ENCODE results near the gene PHACTR1.

Gene PHACTR1

DNA sequence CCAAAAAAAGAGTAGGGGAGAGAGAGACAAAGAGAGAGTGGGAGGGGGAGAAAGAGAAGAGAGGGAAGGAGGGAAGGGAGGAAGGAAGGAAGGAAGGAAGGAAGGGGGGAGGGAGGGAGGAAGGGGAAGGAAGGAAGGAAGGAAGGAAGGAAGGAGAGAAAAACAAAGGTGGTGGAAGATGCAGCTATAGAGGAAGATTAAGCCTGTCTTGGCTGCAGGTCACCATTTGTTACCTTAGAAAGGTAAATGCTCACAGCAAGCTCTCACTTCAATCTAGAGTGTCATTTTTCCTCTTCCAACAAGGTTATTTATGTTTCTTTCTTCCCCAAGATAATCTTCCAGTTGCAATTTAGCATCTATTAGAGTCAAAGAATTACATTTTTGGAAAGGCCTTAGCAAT lies 284.0 kb downstream of the PHACTR1 start:
- DNase-seq, result no peak

DNA sequence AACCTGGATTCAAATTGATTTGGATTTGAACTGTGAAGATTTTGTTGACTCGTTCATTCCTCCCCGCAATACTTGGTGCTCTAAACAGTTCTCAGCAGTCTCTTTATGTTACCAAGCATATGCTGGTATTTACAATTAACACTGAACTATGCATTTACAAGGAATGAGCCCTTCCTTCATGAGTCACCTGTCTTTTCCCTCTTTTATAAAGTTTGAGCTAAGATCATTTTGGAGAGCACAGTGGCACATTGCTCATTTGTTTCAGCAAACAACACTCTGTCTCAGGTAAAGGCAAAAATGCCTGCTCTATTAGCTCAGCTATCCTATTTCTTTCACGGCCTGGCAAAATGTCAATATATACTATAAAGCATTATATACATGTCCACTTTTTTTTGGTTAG lies 285.4 kb downstream of the PHACTR1 start:
- no peak for DNase-seq

DNA sequence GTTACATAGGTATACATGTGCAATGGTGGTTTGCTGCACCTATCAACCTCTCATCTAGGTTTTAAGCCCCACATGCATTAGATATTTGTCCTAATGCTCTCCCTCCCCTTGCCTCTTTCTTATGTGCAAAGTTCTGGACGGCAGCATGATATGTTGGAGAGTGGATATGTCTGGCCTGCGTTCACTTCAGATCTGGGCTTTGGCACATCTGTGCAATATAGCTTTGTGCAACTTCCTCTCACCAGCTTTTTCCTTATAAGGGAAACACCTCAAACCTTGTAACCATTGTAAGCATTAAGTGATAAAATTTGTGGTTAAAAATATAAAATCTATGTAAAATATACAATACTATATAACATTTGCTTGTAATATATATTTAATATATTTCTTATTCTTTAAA lies 288.0 kb downstream of the PHACTR1 start:
- no peak for DNase-seq

DNA sequence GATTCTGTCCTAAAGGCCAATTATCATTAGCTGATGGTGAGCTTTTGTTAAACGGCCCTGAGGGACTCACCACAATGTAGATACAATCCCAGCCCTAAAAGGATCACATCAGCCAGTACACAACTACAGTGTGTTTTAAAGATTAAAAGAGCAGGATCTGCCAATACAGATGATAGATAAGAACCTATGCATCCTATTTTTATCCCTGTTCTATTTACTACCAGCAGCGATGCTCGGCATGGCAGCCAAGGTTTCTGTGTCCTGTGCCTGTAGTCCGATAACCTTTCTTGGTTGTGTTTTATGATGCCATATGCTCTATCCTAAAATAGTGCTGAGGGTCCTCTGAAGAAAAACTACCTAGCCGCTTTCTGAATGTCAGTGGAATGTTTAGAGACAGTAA lies 289.4 kb downstream of the PHACTR1 start:
- DNase-seq, result no peak

DNA sequence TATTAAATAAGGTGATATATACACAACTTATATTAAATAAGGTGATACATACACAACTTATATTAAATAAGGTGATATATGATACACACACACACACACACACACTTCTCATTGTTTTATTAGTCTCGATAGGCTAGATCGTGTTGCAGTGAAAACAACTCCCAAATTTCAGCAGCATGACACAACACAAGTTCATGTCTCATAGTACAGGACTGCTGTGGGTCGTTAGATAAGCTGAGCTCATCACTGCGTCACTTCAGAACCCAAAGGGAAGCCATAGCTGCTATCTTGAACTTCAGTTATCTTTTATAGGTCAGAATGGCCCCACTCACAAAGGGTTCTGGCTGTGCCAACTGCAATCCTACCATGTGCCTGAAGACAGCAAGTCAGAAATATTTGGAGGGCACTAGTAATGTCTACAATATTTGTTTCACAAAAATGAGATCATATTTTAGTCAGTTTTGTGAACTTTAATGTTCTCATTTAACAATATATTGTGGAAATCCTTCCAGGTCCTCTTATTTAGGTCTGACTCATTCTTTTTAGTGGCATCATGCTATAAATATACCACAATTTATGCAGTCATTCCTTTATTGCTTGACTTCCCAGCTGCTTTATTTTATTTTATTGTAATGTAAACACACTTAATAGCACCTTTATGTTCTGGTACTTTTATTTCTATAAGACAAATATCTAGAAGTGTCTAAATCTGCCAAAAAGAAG lies 290.2 kb downstream of the PHACTR1 start:
- no peak for DNase-seq

DNA sequence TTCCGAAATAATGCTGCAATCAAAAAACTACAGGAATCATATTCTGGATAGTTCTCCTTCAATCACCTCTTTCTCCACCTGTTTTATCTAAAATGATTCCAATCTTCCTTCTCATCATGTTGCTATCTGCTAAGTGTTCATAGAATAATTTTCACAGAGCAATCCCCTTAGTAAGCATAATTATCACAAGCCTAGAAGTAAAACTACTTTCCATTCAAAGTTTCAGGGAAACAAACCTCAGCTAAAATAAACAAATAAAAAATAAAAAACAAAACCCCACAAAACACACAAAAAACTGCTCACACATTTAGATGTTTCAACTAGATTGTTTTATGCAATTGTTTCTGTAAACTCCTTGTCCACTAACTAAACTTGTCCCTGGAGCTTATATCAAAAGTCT lies 291.2 kb downstream of the PHACTR1 start:
- DNase-seq, result no peak

DNA sequence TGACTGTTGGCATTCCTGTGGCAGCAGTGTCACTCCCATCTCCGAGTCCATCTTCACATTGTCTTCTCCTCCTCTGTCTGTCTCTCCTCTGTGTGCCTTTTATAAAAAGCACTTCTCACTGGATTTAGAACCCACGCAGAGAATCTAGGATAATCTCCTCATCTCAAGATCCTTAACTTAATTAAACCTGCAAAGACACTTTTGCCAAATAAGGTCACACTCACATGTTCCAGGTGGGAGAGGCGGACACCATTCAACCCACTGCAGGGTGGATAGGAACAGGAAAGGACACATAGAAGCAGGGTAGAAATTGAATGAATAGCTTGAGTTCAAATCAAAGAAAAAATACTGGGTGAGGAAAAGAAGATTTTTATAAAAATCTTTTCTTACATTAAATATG lies 292.5 kb downstream of the PHACTR1 start:
- DNase-seq, result no peak

DNA sequence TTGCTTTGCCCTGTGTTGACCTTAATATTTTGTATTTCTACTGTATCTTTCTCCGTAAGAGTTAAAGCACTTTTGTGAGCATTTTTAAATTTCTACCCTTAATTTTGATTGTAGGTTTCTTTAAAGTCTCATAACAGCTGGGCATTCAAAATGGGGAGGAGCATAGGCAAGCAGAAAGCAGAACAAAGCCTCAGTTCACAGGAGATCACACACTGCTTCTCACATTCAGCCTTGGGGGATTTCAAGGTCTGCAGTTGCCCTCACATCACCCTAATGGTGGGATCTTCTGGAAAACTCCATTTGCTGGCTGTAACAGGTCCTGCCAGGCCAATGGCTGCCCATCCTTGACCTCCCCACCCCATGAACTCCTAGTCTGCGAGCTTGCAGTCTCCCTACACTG lies 292.9 kb downstream of the PHACTR1 start:
- DNase-seq, result no peak

DNA sequence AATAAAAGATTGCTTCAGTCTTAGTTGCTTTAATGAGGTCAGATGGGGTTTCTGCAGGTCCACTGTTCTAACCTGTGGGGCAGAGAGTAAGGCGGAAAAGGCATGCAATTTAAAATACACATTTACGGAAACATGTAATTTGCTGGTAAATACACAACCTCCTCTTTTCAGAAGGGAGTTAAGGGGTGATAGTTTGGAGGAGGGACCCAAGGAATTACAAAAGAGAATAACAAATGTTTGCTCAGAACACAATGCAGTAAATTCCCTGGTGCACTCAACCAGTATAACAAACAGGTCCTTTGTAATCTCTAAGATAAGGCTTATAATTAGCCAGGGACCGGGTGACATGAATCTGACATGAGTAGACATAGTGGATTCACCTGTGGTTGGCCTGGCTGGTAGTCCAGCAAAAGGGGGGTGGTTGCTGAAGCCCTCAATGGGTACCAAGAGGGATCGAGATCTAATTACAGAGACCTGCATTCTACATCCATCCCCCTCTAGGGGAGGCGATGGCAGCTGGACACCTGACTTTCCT lies 295.1 kb downstream of the PHACTR1 start:
- DNase-seq, result no peak

DNA sequence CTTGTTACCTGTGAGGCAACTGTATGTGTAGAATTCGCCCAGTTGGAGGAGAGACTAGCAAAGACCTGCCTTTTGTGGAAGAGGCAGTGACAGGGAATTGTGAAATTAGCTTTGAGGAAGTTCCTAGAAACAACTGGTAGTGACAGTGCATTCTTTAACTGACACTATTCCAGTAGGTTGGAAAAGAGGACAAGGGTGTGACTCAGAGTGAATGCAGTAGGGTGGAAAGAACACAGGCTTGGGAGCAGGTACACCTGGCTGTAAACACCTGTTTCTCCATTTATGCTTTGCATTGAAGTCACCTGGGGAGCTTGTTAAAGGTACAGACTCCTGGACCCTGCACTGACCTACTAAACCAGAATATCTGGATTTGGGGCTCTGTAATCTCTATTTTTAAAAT lies 295.7 kb downstream of the PHACTR1 start:
- no peak for DNase-seq

DNA sequence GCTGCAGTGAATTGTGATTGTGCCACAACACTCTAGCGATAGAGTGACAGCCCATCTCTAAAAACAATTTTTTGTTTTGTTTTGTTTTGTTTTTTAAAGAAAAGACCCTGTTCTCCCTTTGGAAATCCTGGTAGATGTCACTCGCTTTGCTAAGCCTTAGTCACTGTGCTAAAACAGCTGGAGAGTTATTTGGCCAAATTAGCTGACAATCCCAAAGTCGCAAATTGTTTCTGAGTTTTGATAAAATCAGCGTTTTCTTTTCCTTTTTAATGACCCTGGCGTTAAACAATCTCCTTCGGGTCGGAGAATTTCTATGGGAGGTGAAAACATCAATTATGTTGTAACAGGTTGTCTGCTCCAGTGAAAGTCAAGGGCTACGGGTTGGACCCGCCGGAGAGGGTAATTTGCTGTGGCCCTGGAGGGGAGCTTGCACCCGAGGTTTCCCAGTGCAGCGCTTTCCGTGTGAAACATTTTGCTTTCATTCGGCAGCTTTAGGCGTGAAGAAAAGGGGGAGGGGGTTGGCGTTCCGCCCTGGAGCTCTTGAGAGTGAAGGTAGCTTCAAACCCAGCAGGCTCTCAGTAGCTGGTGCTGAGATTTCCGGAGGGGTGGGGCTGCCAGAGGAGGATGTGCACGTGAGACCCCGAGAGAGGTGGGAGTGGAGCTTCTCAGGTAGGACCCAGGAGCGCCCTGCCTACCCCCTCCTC lies 296.6 kb downstream of the PHACTR1 start:
- no peak for DNase-seq

DNA sequence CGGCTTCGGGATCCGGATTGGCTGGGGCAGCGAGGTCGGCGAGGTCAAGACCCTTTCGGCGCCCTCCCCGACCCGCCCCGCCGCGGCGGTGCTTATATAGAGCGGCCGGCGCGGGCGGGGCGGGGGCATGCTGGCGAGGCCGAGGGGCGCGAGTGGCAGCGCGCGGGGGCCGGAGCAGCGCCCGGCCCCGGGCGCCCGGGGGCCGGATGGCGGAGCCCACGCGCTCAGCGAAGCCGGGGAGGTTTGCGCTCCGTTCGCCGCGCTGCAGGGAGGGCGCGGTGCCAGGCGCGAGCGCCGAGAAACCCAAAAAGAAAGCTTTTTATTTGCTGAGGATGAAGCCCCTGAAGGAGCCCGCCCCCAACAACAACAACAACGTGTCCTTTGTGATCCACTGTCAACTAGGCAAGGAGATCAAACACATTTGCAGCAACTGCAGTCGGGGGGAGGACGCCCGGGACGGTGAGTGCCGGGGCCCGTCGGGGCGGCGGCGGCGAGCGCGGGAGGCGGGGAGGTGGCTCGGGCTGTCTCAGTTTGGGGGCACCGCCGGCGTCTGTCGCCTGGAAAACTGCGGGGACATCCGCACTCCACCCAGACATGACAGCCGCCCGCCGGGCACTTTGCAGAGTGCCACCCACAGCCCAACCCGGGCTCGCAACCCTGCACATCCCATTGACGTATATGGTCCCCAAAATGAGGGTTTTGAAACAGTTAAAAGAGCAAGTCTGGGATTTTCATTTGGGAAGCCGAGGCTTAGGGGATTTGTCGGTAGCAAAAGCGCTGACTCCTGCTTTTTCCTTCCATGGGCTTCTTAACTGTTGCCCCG lies 297.3 kb downstream of the PHACTR1 start:
- no peak for DNase-seq

DNA sequence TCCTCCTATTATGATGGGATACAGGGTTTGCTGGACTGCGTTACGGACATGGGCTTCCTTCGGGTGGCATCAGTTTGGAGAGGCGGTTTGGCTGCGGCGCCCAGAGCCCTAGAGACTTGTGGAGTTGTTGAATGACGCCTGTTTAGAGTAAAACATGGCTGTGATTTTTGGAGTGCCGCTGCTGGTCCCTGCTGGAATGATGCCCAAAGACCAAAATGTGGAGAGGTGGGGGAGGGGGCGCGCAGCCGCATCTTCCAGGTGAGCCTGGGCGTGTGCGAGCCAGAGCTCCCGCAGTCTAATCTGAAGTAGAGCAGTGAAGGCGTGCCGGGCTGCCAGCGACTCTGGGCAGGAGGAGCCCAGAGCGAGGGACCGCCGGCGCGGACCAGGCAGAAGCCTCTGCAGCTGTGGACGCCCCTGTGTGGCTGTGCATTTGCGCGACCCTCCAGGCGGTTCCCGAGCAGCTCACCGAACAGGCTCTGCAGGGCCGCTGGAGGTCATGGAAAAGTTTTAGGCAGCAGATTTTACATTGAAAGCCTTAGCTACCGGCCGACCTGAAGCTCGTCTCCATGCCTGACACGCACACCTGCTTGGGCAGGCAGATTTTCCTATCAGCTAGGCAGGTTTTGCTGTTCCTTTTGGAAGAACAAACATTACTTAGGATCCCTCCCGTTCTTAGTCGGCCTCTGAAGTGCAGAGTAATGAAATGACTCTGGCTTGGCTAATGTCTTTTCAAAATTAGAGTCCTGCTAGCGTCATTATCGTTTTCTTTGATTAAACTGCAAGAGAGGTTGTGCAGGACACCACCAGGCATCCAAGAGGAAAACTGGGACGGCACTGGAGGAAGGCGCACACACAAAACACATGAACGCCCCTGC lies 298.2 kb downstream of the PHACTR1 start:
- no peak for DNase-seq

DNA sequence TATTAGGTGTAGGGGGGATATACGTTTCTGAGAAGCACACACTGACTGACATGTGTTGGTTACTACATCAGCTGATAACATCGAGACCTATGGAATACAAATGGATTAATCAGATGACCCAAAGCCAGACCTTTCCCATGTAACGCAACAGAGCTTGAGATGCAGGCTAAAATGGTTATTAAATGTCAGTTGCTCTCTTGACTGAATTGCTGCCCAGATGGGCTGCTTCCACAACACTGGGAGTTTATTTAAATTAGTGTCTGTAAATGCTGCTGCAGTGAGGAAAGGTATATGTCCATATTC lies 298.8 kb downstream of the PHACTR1 start:
- DNase-seq, result no peak

DNA sequence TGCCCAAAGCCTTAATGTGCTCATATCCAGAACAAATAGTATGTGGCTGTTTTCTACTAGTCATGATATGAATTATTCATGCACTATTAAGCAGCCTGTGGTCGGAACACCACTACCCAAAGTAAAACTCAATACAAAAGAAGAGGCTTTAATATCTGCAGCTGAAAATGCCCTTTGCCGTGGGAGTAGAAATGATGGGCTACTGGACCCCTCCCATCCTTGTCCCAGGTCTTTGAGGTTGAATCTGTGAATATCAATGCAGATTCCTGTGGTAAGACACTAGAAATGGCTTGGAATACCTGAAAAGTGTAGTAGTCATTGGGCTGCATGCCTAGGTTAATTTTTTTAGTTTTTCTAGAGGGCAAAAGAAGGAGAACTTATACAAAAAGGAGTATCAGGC lies 308.0 kb downstream of the PHACTR1 start:
- DNase-seq, result no peak

DNA sequence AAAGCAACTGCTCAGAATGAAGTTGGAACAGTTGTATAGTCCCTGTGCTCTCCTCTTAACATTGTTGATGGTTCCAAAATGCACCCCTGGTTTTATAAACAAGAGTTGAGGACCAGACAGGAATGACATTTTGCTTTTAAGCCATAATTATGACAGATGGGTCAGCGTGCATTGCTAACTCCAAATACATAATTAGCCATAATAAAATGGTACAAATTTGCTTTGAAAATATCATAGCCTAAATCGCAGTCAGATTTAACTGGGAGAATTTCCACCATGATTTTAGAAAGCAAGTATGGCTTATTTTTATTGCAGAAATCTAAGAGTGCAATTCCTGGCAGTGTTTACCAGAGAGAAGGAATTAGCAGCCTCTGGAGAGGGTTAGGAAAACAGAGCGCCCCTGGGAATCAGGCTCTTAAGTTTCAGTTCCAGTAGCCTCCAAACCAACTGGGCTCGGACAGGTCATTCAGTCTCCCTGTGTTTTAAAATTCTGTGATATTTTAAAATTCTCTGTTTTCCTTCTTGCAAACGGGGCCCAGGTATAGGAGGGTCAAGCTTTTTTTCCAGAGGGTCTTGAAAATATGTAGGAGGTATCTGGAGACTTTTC lies 309.4 kb downstream of the PHACTR1 start:
- DNase-seq, result no peak

DNA sequence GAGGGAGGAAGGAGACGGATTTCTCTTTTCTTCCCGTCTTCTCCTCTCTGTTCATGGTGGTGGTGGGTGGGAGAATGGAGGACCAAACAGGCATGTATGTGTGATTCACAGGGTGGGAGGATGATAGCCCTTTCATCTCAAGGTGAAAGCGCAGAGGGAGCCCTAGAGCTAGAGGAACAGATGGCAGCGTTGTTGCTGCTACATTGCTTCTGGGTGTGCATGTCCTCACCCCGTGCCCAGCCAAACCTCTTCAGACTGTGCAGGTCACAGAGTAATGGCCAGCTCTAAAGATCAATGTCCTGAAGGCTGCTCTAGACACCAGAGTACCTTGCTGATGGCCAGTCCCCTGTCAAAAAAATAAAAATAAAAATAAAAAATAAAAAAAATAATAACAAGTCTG lies 310.0 kb downstream of the PHACTR1 start:
- DNase-seq, result no peak

DNA sequence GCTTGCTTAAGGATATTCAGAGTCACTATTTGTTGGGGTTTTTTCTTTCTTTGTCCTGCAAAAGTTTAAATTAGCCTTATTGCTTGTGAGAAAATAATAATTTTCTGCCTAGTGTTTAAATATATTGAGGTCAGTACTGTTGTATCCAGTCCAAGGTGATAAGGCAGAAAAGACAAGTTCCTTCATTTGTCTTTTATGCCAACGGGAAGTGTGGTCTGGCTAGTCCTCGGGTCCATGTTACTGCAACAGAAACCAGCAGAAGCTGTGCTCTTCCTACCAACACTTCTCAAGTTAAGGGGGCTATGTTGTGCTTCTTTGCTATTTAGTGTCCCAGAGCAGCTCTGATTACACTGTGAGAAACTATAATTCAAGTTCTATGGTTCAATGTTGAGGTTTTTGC lies 310.6 kb downstream of the PHACTR1 start:
- DNase-seq, result no peak

DNA sequence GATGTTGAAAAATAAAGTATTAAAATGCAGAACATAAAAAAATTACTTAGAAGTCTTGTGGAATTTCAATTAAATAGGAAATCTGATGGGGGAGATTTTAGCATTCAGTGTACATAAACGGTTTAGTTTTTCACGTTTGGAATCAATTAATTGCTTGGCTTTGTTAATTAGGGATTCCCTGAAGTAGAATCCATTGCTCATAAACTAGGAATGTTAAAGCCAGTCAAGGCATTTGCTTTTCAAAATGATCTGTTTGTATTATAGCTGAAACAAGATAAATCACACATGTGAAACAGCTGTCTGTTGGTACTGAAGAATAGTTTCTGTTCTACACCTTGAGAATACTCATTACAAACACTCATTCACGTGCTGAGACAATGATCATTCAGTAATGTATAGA lies 313.8 kb downstream of the PHACTR1 start:
- DNase-seq, result no peak

DNA sequence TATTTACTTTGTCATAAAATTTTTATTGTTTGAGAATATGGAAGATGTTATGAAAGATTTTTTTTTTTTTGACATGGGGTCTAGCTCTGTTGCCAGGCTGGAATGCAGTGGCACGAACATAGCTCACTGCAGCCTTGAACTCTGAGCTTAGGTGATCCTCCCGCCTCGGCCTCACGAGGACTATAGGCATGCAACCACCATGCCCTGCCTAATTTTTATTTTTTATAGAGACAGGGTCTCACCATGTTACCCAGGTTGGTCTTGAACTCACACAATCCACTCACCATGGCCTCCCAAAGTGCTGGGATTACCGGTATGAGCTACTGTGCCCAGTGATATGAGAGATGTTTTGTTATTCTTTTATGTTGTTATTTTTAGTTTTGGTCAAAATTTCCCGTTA lies 316.0 kb downstream of the PHACTR1 start:
- DNase-seq, result no peak

DNA sequence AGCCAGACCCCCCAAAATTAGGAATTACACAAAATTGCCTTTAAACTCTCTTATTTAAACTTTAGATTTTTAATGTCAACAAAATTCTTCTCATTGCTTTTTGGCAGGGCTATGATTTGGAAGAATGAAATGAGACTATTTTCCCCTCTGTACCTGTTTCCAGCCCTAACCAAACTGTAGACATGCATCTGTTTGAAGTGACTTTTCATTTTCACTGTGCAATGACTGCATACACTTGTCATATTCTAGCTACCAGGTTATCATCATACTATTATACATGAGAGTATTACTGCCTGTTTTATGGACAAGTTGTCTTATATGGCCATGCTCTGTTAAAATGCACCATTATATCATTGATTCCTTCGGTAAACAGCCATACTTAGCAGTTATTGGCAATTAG lies 316.6 kb downstream of the PHACTR1 start:
- no peak for DNase-seq

DNA sequence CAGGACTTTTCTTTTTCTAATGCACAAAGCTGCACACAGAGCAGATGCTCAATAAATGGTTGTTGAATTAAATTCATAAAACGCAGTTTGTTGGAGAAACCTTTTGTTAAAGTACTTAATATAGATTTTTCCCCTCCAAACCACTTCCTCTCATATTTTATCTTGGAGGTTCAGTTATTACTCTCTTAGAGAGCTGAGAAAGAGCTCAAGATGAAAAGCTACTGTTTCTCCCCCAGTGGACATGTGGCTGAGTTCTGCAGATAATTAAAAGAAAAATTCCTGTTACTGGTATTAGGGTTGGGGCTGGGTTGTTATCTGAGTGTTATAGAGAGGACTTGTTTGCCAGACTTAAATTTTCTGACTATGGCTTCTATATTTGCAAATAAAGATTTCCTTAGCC lies 317.7 kb downstream of the PHACTR1 start:
- no peak for DNase-seq
